HUDEP-2 (cell line): ENCODE data around the gene GMEB1.
A peak's percentile ranks its signal among the peaks of the same experiment; 100 is the strongest.

Source experiments
- DNase-seq, 76 experiments: peaks; one replicate each; lab custom pipeline; 2025; ENCODE audit not compliant: unreplicated experiment in 76 of 76; lab: John Stamatoyannopoulos, UW

The GMEB1 gene

DNA sequence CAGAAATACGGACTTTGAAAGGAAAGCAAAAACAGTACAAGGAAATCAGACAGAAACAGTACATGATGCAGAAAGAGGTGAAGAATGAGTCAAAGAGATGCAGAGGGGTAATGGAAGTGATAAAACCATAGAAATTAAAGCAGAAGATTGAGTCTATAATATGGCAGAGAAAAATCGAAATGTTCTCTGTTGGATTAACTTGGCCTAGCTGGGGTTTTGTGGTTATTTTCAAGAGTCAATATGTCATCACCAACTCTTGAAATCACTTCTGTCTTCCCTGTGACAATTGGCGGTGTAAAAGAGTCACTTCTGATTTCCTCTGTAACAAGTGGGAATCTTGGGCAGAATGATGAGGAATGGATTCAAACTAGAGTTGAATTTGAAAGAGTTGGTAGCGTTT lies 75.6 kb downstream of the GMEB1 start:
- no peak for DNase-seq

DNA sequence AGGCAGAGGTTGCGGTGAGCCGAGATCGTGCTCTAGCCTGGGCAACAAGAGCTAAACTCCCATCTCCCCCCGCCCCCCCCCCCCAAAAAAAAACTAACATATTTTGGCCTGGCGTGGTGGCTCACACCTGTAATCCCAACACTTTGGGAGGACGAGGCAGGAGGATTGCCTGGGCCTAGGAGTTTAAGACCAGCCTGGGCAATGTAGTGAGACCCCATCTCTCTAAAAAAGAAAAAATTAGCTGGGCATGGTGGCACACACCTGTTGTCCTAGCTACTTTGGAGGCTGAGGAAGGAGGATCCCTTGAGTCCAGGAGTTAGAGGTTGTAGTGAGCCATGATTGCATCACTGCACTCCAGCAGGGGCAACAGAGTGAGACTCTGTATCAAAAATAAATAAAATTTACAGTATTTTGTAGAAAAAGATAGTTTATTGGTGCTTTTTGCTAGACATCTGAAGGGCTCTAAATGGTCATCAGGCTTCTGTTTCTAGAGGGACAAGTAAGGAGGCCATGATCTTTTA lies 77.1 kb downstream of the GMEB1 start:
- no peak for DNase-seq

GRCh38 chr1:28750330-28750729 lies 81.7 kb downstream of the GMEB1 start:
- DNase-seq, result no peak

DNA sequence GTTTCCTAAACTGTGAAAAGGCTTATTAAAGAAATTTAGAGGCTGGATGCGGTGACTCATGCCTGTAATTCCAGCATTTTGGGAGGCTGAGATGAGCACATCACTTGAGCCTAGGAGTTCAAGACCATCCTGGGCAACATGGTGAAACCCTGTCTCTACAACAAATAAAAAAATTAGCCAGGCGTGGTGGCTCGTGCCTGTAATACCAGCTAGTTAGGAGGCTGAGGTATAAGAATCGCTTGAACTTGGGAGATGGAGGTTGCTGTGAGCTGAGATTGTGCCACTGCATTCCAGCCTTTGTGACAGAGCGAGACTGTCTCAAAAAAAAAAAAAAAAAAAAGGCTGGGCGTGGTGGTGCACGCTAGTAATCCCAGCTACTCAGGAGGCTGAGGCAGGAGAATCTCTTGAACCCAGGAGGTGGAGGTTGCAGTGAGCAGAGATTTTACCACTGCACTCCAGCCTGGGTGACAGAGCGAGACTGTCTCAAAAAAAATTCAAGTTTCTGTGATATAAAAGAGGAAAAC lies 82.2 kb downstream of the GMEB1 start:
- peak in 2 of 76 experiments; percentile 18 to 27 for DNase-seq

GRCh38 chr1:28751315-28752060 lies 82.9 kb downstream of the GMEB1 start:
- DNase-seq, result peak in 31 of 76 experiments; percentile 3 to 77 (median 39)

DNA sequence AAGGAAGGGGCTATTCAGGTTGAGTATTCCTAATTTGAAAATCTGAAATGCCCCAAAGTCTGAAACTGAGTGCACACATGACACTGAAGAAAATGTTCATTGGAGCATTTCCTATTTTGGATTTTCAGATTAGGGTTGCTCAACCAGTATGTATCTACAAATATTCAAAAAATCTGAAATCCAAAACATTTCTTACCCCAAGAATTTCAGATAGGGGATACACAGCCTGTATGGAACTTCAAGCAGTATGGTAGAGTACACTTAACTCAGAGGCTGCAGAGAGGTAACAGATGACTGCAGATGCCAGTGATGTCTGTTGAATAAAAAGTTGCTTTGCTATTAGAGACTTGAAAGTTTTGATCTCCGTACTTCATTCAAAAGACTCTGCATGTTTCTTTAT lies 87.1 kb downstream of the GMEB1 start:
- DNase-seq, result no peak

- peak in 3 of 76 experiments; percentile 5 to 21 (median 11) for DNase-seq
Observed at GRCh38 chr1:28756846-28757245, 88.3 kb downstream of the GMEB1 start.

- no peak for DNase-seq
Observed at GRCh38 chr1:28758420-28758819, 89.8 kb downstream of the GMEB1 start.

- no peak for DNase-seq
Observed at GRCh38 chr1:28759257-28759656, 90.7 kb downstream of the GMEB1 start.

GRCh38 chr1:28761189-28761588 lies 92.6 kb downstream of the GMEB1 start:
- no peak for DNase-seq

DNA sequence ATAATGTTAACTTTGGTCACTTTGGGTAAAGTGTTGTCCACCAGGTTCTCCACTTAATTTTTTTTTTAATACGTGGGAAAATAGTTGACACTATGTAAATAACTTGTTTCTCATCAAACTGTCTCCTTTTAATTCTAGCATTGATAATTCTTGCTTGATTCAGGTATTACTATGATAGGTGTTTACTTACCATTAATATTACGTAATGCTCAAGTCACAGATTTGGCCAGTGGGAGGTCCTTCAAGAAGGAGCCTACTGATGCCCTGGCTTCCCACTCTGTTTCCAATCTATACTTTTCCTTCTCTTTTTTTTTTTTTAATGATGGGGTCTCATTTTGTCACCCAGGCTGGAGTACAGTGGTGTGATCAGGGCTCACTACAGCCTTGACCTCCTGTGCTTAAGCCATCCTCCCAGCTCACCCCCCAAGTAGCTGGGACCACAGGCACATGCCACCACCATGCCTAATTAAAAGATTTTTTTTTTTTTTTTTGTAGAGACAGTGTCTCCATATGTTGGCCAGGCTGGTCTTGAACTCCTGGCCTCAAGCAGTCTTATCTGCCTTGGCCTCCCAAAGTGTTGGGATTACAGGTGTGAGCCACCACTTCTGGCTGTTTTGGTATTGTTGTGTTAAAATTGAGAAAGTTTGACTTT lies 98.1 kb downstream of the GMEB1 start:
- no peak for DNase-seq
